CD14-positive monocyte (primary cell): Measurements from ENCODE around the gene DNAH1. TPM values are rescaled to one million over a fixed set of nuclear protein-coding genes. Genes with fewer than 3 reads are reported as not detected.

ENCODE experiments used
- DNase-seq, 3 donors: peaks; one replicate each; pipeline ENCODE4 v3.0.0-alpha.2; 2011 to 2022
- H2AFZ ChIP-seq: 2 replicates; pipeline ENCODE4 v1.6.0; 2012; ENCODE audit warnings: mild to moderate bottlenecking, low read depth, low read length, inconsistent platforms; ENCODE audit not compliant: insufficient read depth, poor library complexity, severe bottlenecking
- H3K27ac ChIP-seq, 2 donors: 1 replicate in 1 of 2; 2 replicates in 1 of 2; pipeline ENCODE4 v1.5.1; 2012 to 2013; ENCODE audit warnings: low read length in 2 of 2, control low read depth in 1 of 2, inconsistent platforms in 1 of 2, low read depth in 1 of 2, mild to moderate bottlenecking in 1 of 2
- H3K27me3 ChIP-seq, 2 donors: one replicate each; pipeline versions ENCODE4 v1.6.0 to v1.6.1; 2011 to 2013; ENCODE audit warnings: low read length in 2 of 2; ENCODE audit not compliant: control insufficient read depth in 2 of 2, insufficient read depth in 2 of 2
- H3K36me3 ChIP-seq, 2 donors: replicated peaks in 1 of 2; 1 replicate in 1 of 2; 2 replicates in 1 of 2; pipeline versions ENCODE4 v1.5.1 to v1.6.1; 2012 to 2013; ENCODE audit warnings: low read length in 2 of 2, control low read depth in 1 of 2, inconsistent platforms in 1 of 2, mild to moderate bottlenecking in 1 of 2; ENCODE audit not compliant: insufficient read depth in 2 of 2, control insufficient read depth in 1 of 2
- H3K4me1 ChIP-seq, 2 donors: 1 replicate in 1 of 2; 2 replicates in 1 of 2; pipeline versions ENCODE4 v1.5.1 to v1.6.1; 2012 to 2013; ENCODE audit warnings: low read length in 2 of 2, control low read depth in 1 of 2, inconsistent platforms in 1 of 2, mild to moderate bottlenecking in 1 of 2, moderate library complexity in 1 of 2; ENCODE audit not compliant: insufficient read depth in 2 of 2, control insufficient read depth in 1 of 2
- H3K4me2 ChIP-seq: replicated peaks from 2 replicates; pipeline ENCODE3; 2012; ENCODE audit warnings: low read length, moderate library complexity, mild to moderate bottlenecking; ENCODE audit not compliant: poor library complexity, severe bottlenecking; ENCODE audit errors: extremely low read depth
- H3K4me3 ChIP-seq, 3 experiments: fragments of 200-600 bp in 1 of 3; sonication (generic) in 1 of 3; replicated peaks in 1 of 3; 1 replicate in 2 of 3; 2 replicates in 1 of 3; pipeline ENCODE4 v1.5.1; 2011 to 2013; ENCODE audit warnings: low read length in 3 of 3, mild to moderate bottlenecking in 3 of 3, control low read depth in 2 of 3, low read depth in 2 of 3, inconsistent platforms in 1 of 3, moderate library complexity in 1 of 3
- H3K79me2 ChIP-seq: 2 replicates; pipeline ENCODE4 v1.6.0; 2012; ENCODE audit warnings: mild to moderate bottlenecking, control low read depth, inconsistent platforms, low read length, moderate library complexity; ENCODE audit not compliant: insufficient read depth
- H3K9ac ChIP-seq: 2 replicates; pipeline ENCODE4 v1.6.0; 2017; ENCODE audit warnings: low read length, mild to moderate bottlenecking; ENCODE audit not compliant: insufficient read depth, poor library complexity, severe bottlenecking
- H3K9me3 ChIP-seq, 2 donors: replicated peaks in 1 of 2; 1 replicate in 1 of 2; 2 replicates in 1 of 2; pipeline versions ENCODE4 v1.5.1 to v1.6.1; 2012 to 2013; ENCODE audit warnings: low read length in 2 of 2, control low read depth in 1 of 2; ENCODE audit not compliant: control insufficient read depth in 1 of 2, insufficient read depth in 1 of 2
- H4K20me1 ChIP-seq: 2 replicates; pipeline ENCODE4 v1.6.0; 2012; ENCODE audit warnings: mild to moderate bottlenecking, low read length, control low read depth, moderate library complexity; ENCODE audit not compliant: insufficient read depth
- H3K27ac Mint-ChIP-seq, 7 donors: one replicate each; pipeline ENCODE4 v1.8.0; 2020; ENCODE audit warnings: mild to moderate bottlenecking in 7 of 7, mixed read lengths in 7 of 7, moderate library complexity in 6 of 7, inconsistent platforms in 2 of 7
- H3K27me3 Mint-ChIP-seq, 3 donors: one replicate each; pipeline ENCODE4 v1.8.0; 2021 to 2022; ENCODE audit warnings: low read depth in 3 of 3, mild to moderate bottlenecking in 3 of 3, mixed read lengths in 3 of 3, moderate library complexity in 3 of 3, inconsistent platforms in 1 of 3
- H3K36me3 Mint-ChIP-seq, 2 donors: one replicate each; pipeline ENCODE4 v1.8.0; 2020; ENCODE audit warnings: mixed read lengths in 2 of 2, inconsistent platforms in 1 of 2, mild to moderate bottlenecking in 1 of 2
- H3K4me1 Mint-ChIP-seq: one replicate; pipeline ENCODE4 v1.8.0; 2020; ENCODE audit warnings: mild to moderate bottlenecking, mixed read lengths
- H3K4me3 Mint-ChIP-seq, 2 donors: one replicate each; pipeline ENCODE4 v1.8.0; 2020; ENCODE audit warnings: mild to moderate bottlenecking in 2 of 2, mixed read lengths in 2 of 2, moderate library complexity in 1 of 2
- H3K9me3 Mint-ChIP-seq, 7 donors: one replicate each; pipeline ENCODE4 v1.8.0; 2020 to 2022; ENCODE audit warnings: mixed read lengths in 7 of 7, mild to moderate bottlenecking in 6 of 7, moderate library complexity in 6 of 7, inconsistent platforms in 2 of 7
- CTCF ChIP-seq: fragments of 200-600 bp; IDR thresholded peaks from one replicate; pipeline ENCODE4 v1.8.0; 2022; ENCODE audit warnings: antibody characterized with exemption, mild to moderate bottlenecking
- WGBS: methylation state at CpG from one replicate; pipeline ENCODE4 v1.1.5; 2013; ENCODE audit warnings: missing lambda C conversion rate; ENCODE audit not compliant: insufficient coverage; 5-methylcytosine and 5-hydroxymethylcytosine counted together
- intact Hi-C, 2 donors: fragments of 100-400 bp; cut with micrococcal nuclease; formaldehyde crosslinking; loops; one replicate each; pipeline versions ENCODE4 v1.15.0 to v1.15.1; 2023
- polyA plus RNA-seq, 3 donors: library from polyadenylated mRNA; depleted of rRNA in 1 of 3; unstranded in 2 of 3; stranded (reverse) in 1 of 3; fragments of 300-500 nt in 2 of 3; fragments of >200 nt in 1 of 3; fragmentation: Illumina TruSeq in 2 of 3; gene quantifications; 1 replicate in 2 of 3; 2 replicates in 1 of 3; pipeline ENCODE4 v1.2.3, GENCODE V29; 2012 to 2021

Gene DNAH1
- polyA plus RNA-seq, 3 donors: 0.15 to 47.0 (median 0.25) TPM

- no peak overlapping the region for H3K9ac ChIP-seq
- no peaks in the 10 kb centered on the region for H3K79me2 ChIP-seq
- no peak overlapping the region for H3K4me3 Mint-ChIP-seq
- peaks cover 82 to 87% of the 10 kb centered on the region in 2 donors for H3K36me3 Mint-ChIP-seq
- H3K27me3 Mint-ChIP-seq: peaks cover 0 to 5% (median 1%) of the 10 kb centered on the region in 3 donors
- peaks cover 0 to 1% (median 0%) of the 10 kb centered on the region in 7 donors for H3K9me3 Mint-ChIP-seq
- no peak overlapping the region for H3K27ac Mint-ChIP-seq
- peaks cover 69 to 85% of the 10 kb centered on the region in 2 donors for H3K36me3 ChIP-seq
- H3K27ac ChIP-seq: no peak overlapping the region
- H4K20me1 ChIP-seq: no peaks in the 10 kb centered on the region
- no peak overlapping the region for H3K4me3 ChIP-seq
- WGBS: 93% methylated on average over 14 of the region's 16 CpGs
- no peaks in the 10 kb centered on the region for H3K9me3 ChIP-seq
- no peak overlapping the region for H2AFZ ChIP-seq
- intact Hi-C loops: no loop called here
- H3K4me2 ChIP-seq: no peak overlapping the region
- peaks cover 2 to 3% of the 10 kb centered on the region in 2 donors for H3K4me1 ChIP-seq
- TF ChIP-seq CTCF: no peak
- peaks cover 3% of the 10 kb centered on the region for H3K4me1 Mint-ChIP-seq
- no peaks in the 10 kb centered on the region for H3K27me3 ChIP-seq
- DNase-seq: no peak
These were observed 30.8 kb downstream of the DNAH1 start for GRCh38 chr3:52346623-52347530.

GRCh38 chr3:52347716-52348635, 31.9 kb downstream of the DNAH1 start:
- H3K36me3 Mint-ChIP-seq: peaks cover 82 to 87% of the 10 kb centered on the region in 2 donors
- no peak overlapping the region for H3K4me2 ChIP-seq
- no peak overlapping the region for H3K4me3 ChIP-seq
- H3K27ac Mint-ChIP-seq: no peak overlapping the region
- H3K79me2 ChIP-seq: no peaks in the 10 kb centered on the region
- no peaks in the 10 kb centered on the region for H3K4me1 ChIP-seq
- no peaks in the 10 kb centered on the region for H3K4me1 Mint-ChIP-seq
- no peak overlapping the region for H2AFZ ChIP-seq
- intact Hi-C loops: no loop called here
- H3K4me3 Mint-ChIP-seq: no peak overlapping the region
- no peak overlapping the region for H3K27ac ChIP-seq
- H4K20me1 ChIP-seq: no peaks in the 10 kb centered on the region
- H3K27me3 Mint-ChIP-seq: peaks cover 0 to 5% (median 2%) of the 10 kb centered on the region in 3 donors
- H3K36me3 ChIP-seq: peaks cover 77 to 96% of the 10 kb centered on the region in 2 donors
- no peaks in the 10 kb centered on the region for H3K9me3 ChIP-seq
- no peak for TF ChIP-seq CTCF
- H3K9ac ChIP-seq: no peak overlapping the region
- DNase-seq: no peak
- H3K27me3 ChIP-seq: no peaks in the 10 kb centered on the region
- peaks cover 0 to 1% (median 0%) of the 10 kb centered on the region in 7 donors for H3K9me3 Mint-ChIP-seq
- 98% methylated on average over 10 of the region's 13 CpGs for WGBS
